RWPE2 (cell line): ENCODE results near the gene RPL13A.

Experiments used
- ATAC-seq: fragments of 200-7000 bp; cut with Tn5 transposase; 3 replicates; pipeline ENCODE4 v1.9.1; 2021; ENCODE audit warnings: low read depth
- DNase-seq: peaks from one replicate; pipeline ENCODE4 v3.0.0-alpha.2; 2020; ENCODE audit warnings: low spot score
- H3K27ac ChIP-seq: fragments of 450-650 bp; 2 replicates; pipeline ENCODE4 v1.5.1; 2017; ENCODE audit warnings: mild to moderate bottlenecking; ENCODE audit not compliant: poor library complexity, severe bottlenecking
- H3K27me3 ChIP-seq: fragments of 250-450 bp; sonication (Bioruptor Pico); 2 replicates; pipeline ENCODE4 v1.5.1; 2021; ENCODE audit warnings: mild to moderate bottlenecking, moderate library complexity; ENCODE audit not compliant: insufficient read depth, poor library complexity, severe bottlenecking
- H3K36me3 ChIP-seq: fragments of 250-450 bp; sonication (Bioruptor Pico); 2 replicates; pipeline ENCODE4 v1.5.1; 2020; ENCODE audit warnings: low read depth, mild to moderate bottlenecking, moderate library complexity
- H3K4me1 ChIP-seq: fragments of 250-450 bp; sonication (Bioruptor Pico); 2 replicates; pipeline ENCODE4 v1.5.1; 2021; ENCODE audit warnings: mild to moderate bottlenecking, moderate library complexity; ENCODE audit not compliant: insufficient read depth, poor library complexity, severe bottlenecking
- H3K4me3 ChIP-seq: fragments of 250-450 bp; sonication (Bioruptor Pico); 2 replicates; pipeline ENCODE4 v1.5.1; 2021; ENCODE audit warnings: mild to moderate bottlenecking, moderate library complexity; ENCODE audit not compliant: severe bottlenecking
- H3K9me3 ChIP-seq: fragments of 250-450 bp; sonication (Bioruptor Pico); 2 replicates; pipeline ENCODE4 v1.5.1; 2021; ENCODE audit warnings: mild to moderate bottlenecking, moderate library complexity; ENCODE audit not compliant: severe bottlenecking
- TF ChIP-seq, protein P1 (sequence below): fragments of 450-650 bp; IDR thresholded peaks from one replicate; pipeline ENCODE4 v1.5.1; 2017; ENCODE audit warnings: mild to moderate bottlenecking, moderate library complexity; ENCODE audit not compliant: poor library complexity, severe bottlenecking

The RPL13A gene

GRCh38 chr19:49503582-49503962 lies 16.2 kb downstream of the RPL13A start:
- Histone ChIP-seq H3K27ac (no peak overlapping the region), H3K4me3 (no peak overlapping the region), H3K4me1 (no peaks in the 10 kb centered on the region), H3K36me3 (peaks cover 17% of the 10 kb centered on the region), H3K9me3 (no peaks in the 10 kb centered on the region), H3K27me3 (no peaks in the 10 kb centered on the region)
- TF ChIP-seq, protein P1, sequence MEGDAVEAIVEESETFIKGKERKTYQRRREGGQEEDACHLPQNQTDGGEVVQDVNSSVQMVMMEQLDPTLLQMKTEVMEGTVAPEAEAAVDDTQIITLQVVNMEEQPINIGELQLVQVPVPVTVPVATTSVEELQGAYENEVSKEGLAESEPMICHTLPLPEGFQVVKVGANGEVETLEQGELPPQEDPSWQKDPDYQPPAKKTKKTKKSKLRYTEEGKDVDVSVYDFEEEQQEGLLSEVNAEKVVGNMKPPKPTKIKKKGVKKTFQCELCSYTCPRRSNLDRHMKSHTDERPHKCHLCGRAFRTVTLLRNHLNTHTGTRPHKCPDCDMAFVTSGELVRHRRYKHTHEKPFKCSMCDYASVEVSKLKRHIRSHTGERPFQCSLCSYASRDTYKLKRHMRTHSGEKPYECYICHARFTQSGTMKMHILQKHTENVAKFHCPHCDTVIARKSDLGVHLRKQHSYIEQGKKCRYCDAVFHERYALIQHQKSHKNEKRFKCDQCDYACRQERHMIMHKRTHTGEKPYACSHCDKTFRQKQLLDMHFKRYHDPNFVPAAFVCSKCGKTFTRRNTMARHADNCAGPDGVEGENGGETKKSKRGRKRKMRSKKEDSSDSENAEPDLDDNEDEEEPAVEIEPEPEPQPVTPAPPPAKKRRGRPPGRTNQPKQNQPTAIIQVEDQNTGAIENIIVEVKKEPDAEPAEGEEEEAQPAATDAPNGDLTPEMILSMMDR, result no peak
- no peak for DNase-seq
- ATAC-seq, result no peak

DNA sequence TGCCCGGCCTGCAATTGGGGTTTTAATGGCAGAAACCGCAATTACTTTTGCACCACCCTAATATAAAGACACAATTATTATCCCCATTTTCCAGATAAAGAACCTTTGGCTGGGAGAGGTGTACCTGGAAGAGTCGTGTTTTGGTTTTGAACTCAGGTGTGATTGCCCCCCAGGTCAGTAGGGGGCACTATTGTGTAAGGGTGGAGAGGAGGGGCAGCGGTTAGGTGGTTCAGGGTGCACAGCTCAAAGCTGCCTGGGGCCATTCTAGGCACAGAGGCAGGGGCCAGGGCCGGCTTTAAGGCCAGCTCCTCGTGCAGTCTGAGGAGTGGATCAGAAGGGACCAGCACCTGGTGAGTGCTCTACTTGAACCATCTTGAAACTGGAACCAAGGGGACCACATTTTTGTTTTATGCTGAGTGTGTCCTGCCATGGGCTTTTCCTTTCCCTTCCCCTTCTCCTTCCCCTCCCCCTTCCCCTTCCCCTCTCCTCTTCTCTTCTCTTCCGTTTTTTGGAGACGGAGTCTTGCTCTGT lies 19.2 kb downstream of the RPL13A start:
- DNase-seq, result no peak
- Histone ChIP-seq H3K27ac (no peak overlapping the region), H3K4me3 (no peak overlapping the region), H3K4me1 (no peaks in the 10 kb centered on the region), H3K9me3 (no peaks in the 10 kb centered on the region), H3K36me3 (no peaks in the 10 kb centered on the region), H3K27me3 (no peaks in the 10 kb centered on the region)
- TF ChIP-seq, protein P1, result peak; percentile 69
- ATAC-seq, result peak; percentile 33

- DNase-seq (no peak), ATAC-seq (no peak)
- Histone ChIP-seq H3K27ac (no peak overlapping the region), H3K27me3 (no peaks in the 10 kb centered on the region), H3K36me3 (no peaks in the 10 kb centered on the region), H3K4me3 (no peak overlapping the region), H3K9me3 (no peaks in the 10 kb centered on the region), H3K4me1 (no peaks in the 10 kb centered on the region)
- TF ChIP-seq, protein P1, result no peak
Measured at GRCh38 chr19:49507803-49508494, 20.5 kb downstream of the RPL13A start.

- no peaks in the 10 kb centered on the region for H3K9me3 ChIP-seq
- TF ChIP-seq, protein P1, result no peak
- H3K36me3 ChIP-seq, result no peaks in the 10 kb centered on the region
- ATAC-seq (peak; percentile 59), DNase-seq (no peak)
- H3K27me3 ChIP-seq, result no peaks in the 10 kb centered on the region
- H3K4me3 ChIP-seq, result peak overlapping the region; percentile 55
- H3K27ac ChIP-seq, result peak overlapping the region; percentile 67
- H3K4me1 ChIP-seq, result no peaks in the 10 kb centered on the region
Measured at GRCh38 chr19:49512970-49513745, 25.8 kb downstream of the RPL13A start.
